HCT116 (cell line): Measurements from ENCODE around the gene TVP23A.

ENCODE experiments used
- CTCF ChIP-seq, 3 experiments: fragments of 200-600 bp in 1 of 3; sonication (generic) in 1 of 3; IDR thresholded peaks in 2 of 3; conservative IDR thresholded peaks in 1 of 3; 2 replicates each; pipeline ENCODE4 v1.5.1; 2012 to 2017; ENCODE audit warnings: low read depth in 2 of 3, low read length in 2 of 3, antibody characterized with exemption in 1 of 3, borderline replicate concordance in 1 of 3, control low read depth in 1 of 3, mild to moderate bottlenecking in 1 of 3, mixed read lengths in 1 of 3, mixed run types in 1 of 3, moderate library complexity in 1 of 3; ENCODE audit not compliant: insufficient read depth in 1 of 3
- EZH2 ChIP-seq: fragments of 200-600 bp; sonication (generic); IDR thresholded peaks from 2 replicates; pipeline ENCODE4 v1.6.1; 2017; ENCODE audit warnings: antibody characterized with exemption, mixed run types
- POLR2A ChIP-seq: IDR thresholded peaks from 2 replicates; pipeline ENCODE4 v1.7.0; 2011; ENCODE audit warnings: borderline replicate concordance; ENCODE audit not compliant: insufficient read depth, insufficient read length; ENCODE audit errors: extremely low read depth
- RAD21 ChIP-seq: IDR thresholded peaks from 2 replicates; pipeline ENCODE4 v1.6.1; 2012; ENCODE audit warnings: low read depth, mild to moderate bottlenecking
- REST ChIP-seq: IDR thresholded peaks from 2 replicates; pipeline ENCODE4 v1.6.1; 2012; ENCODE audit warnings: low read depth
- TCF7L2 ChIP-seq: IDR thresholded peaks from 2 replicates; pipeline ENCODE4 v1.7.0; 2011; ENCODE audit warnings: borderline replicate concordance, inconsistent platforms; ENCODE audit not compliant: insufficient read depth, insufficient read length; ENCODE audit errors: extremely low read depth

GRCh38 chr16:10824111-10824893 lies 5.7 kb upstream of the TVP23A start:
- TF ChIP-seq CTCF (IDR thresholded peaks at IDR 0.05 in 2 of 3, conservative IDR thresholded peaks at IDR 0.05 in 1 of 3; ENCODE audit: borderline replicate concordance in 1 of 3, insufficient read depth in 1 of 3, low read depth in 2 of 3, low read length in 2 of 3) (no peak), REST (no peak), EZH2 (no peak), RAD21 (no peak), POLR2A (no peak), TCF7L2 (no peak)
